B cell (primary cell): ENCODE results near the gene HELB. TPM values are rescaled to one million over a fixed set of nuclear protein-coding genes. Genes with fewer than 3 reads are reported as not detected.

Experiments
- ATAC-seq: fragments of 200-7000 bp; cut with Tn5 transposase; one replicate; pipeline ENCODE4 v1.10.0; 2021; ENCODE audit warnings: low read depth, mild to moderate bottlenecking, moderate number of reproducible peaks, moderate library complexity
- CTCF ChIA-PET: fragments of 350-600 bp; sonication (Branson Sonifier 250); formaldehyde crosslinking; loops from one replicate; lab custom pipeline; 2021; ENCODE audit warnings: antibody characterized with exemption, inconsistent platforms; lab: Charles Lee
- POLR2A ChIA-PET: fragments of 350-600 bp; sonication (Branson Sonifier 250); formaldehyde crosslinking; loops from one replicate; lab custom pipeline; 2021; ENCODE audit warnings: antibody characterized with exemption; lab: Charles Lee
- DNase-seq: peaks from one replicate; pipeline ENCODE4 v3.0.0; 2013
- H2AFZ ChIP-seq: 2 replicates; pipeline ENCODE4 v1.6.1; 2012; ENCODE audit warnings: mild to moderate bottlenecking, low read depth, low read length; ENCODE audit not compliant: insufficient read depth, poor library complexity, severe bottlenecking
- H3K27ac ChIP-seq, 2 donors: 1 replicate in 1 of 2; 2 replicates in 1 of 2; pipeline ENCODE4 v1.5.1; 2012 to 2013; ENCODE audit warnings: low read length in 2 of 2, mild to moderate bottlenecking in 2 of 2, moderate library complexity in 1 of 2
- H3K27me3 ChIP-seq, 4 experiments: fragments of 200-600 bp in 1 of 4; sonication (generic) in 1 of 4; replicated peaks in 1 of 4; 1 replicate in 2 of 4; 2 replicates in 2 of 4; pipeline versions ENCODE4 v1.6.1 to v1.7.0; 2013 to 2016; ENCODE audit warnings: low read length in 3 of 4, mild to moderate bottlenecking in 2 of 4, mixed read lengths in 1 of 4, moderate library complexity in 1 of 4; ENCODE audit not compliant: insufficient read depth in 4 of 4, control insufficient read depth in 3 of 4; ENCODE audit errors: control extremely low read depth in 1 of 4
- H3K36me3 ChIP-seq, 2 experiments: replicated peaks in 1 of 2; 1 replicate in 1 of 2; 2 replicates in 1 of 2; pipeline versions ENCODE4 v1.6.1 to v1.7.1; 2013; ENCODE audit warnings: low read length in 1 of 2; ENCODE audit not compliant: insufficient read depth in 2 of 2, control insufficient read depth in 1 of 2; ENCODE audit errors: control extremely low read depth in 1 of 2, extremely low read depth in 1 of 2
- H3K4me1 ChIP-seq, 2 donors: fragments of 200-600 bp in 1 of 2; sonication (generic) in 1 of 2; 1 replicate in 1 of 2; 2 replicates in 1 of 2; pipeline versions ENCODE4 v1.5.1 to v1.6.1; 2013 to 2017; ENCODE audit warnings: low read length in 2 of 2; ENCODE audit not compliant: control insufficient read depth in 2 of 2, insufficient read depth in 2 of 2
- H3K4me2 ChIP-seq: replicated peaks from 2 replicates; pipeline ENCODE3; 2012; ENCODE audit warnings: mild to moderate bottlenecking, low read depth, low read length; ENCODE audit not compliant: poor library complexity, severe bottlenecking
- H3K4me3 ChIP-seq, 5 experiments: fragments of 200-600 bp in 1 of 5; sonication (generic) in 1 of 5; 1 replicate in 3 of 5; 2 replicates in 2 of 5; pipeline versions ENCODE4 v1.5.1 to v1.7.0; 2011 to 2016; ENCODE audit warnings: low read length in 4 of 5, mild to moderate bottlenecking in 4 of 5, low read depth in 2 of 5, control low read depth in 1 of 5, moderate library complexity in 1 of 5; ENCODE audit not compliant: insufficient read depth in 1 of 5; ENCODE audit errors: control extremely low read depth in 1 of 5, extremely low read depth in 1 of 5
- H3K79me2 ChIP-seq: fragments of 200-600 bp; sonication (generic); one replicate; pipeline ENCODE4 v1.6.0; 2016; ENCODE audit warnings: low read length; ENCODE audit not compliant: control insufficient read depth, insufficient read depth
- H3K9ac ChIP-seq: fragments of 200-600 bp; sonication (generic); 2 replicates; pipeline ENCODE4 v1.6.1; 2017; ENCODE audit warnings: mild to moderate bottlenecking, low read length, moderate library complexity
- H3K9me3 ChIP-seq, 3 donors: one replicate each; pipeline versions ENCODE4 v1.6.1 to v1.7.1; 2013; ENCODE audit warnings: low read length in 2 of 3; ENCODE audit not compliant: control insufficient read depth in 2 of 3, insufficient read depth in 1 of 3; ENCODE audit errors: control extremely low read depth in 1 of 3
- H4K20me1 ChIP-seq: 2 replicates; pipeline ENCODE4 v1.6.0; 2012; ENCODE audit warnings: mild to moderate bottlenecking, low read length; ENCODE audit not compliant: insufficient read depth, control insufficient read depth, poor library complexity, severe bottlenecking
- H3K27ac Mint-ChIP-seq: one replicate; pipeline ENCODE4 v1.8.0; 2021; ENCODE audit warnings: mixed read lengths
- H3K27me3 Mint-ChIP-seq: one replicate; pipeline ENCODE4 v1.8.0; 2021; ENCODE audit warnings: mixed read lengths
- H3K4me1 Mint-ChIP-seq: one replicate; pipeline ENCODE4 v1.8.0; 2021; ENCODE audit warnings: mixed read lengths
- H3K4me3 Mint-ChIP-seq: one replicate; pipeline ENCODE4 v1.8.0; 2021; ENCODE audit warnings: mixed read lengths
- H3K9me3 Mint-ChIP-seq: one replicate; pipeline ENCODE4 v1.8.0; 2022; ENCODE audit warnings: mixed read lengths; ENCODE audit not compliant: insufficient read depth
- CTCF ChIP-seq: fragments of 200-600 bp; IDR thresholded peaks from one replicate; pipeline ENCODE4 v1.8.0; 2022; ENCODE audit warnings: antibody characterized with exemption, mild to moderate bottlenecking
- EZH2 ChIP-seq: IDR thresholded peaks from 2 replicates; pipeline ENCODE4 v1.6.1; 2012; ENCODE audit warnings: borderline replicate concordance, low read depth, mild to moderate bottlenecking, moderate library complexity, low read length; ENCODE audit not compliant: insufficient read depth, poor library complexity, severe bottlenecking
- WGBS: methylation state at CpG from one replicate; pipeline ENCODE4 v1.1.5; 2013; ENCODE audit warnings: missing lambda C conversion rate; ENCODE audit not compliant: insufficient coverage; 5-methylcytosine and 5-hydroxymethylcytosine counted together
- intact Hi-C: fragments of 100-400 bp; cut with micrococcal nuclease; formaldehyde crosslinking; loops from one replicate; pipeline ENCODE4 v1.10.0; 2022
- polyA plus RNA-seq: library from polyadenylated mRNA; depleted of rRNA; stranded (reverse); fragments of >200 nt; gene quantifications from 2 replicates; pipeline ENCODE4 v1.2.3, GENCODE V29; 2012
- total RNA-seq, 2 donors: library from RNA; stranded (reverse); fragments of 120-200 nt in 1 of 2; gene quantifications; 1 replicate in 1 of 2; 2 replicates in 1 of 2; pipeline versions ENCODE4 v1.2.3 to v1.2.4, GENCODE V29; 2013 to 2022

Gene HELB
- total and polyA plus RNA-seq, 2 donors (not counting 1 experiment from before 2014, with no cell fraction given) = 2.4 to 10.0 TPM

GRCh38 chr12:66270613-66271012 is 31.7 kb upstream of the HELB start:
- H4K20me1 ChIP-seq = no peaks in the 10 kb centered on the region
- no peak overlapping the region for H3K27ac ChIP-seq
- Mint-ChIP-seq H3K27me3 (peaks cover 4% of the 10 kb centered on the region), H3K4me1 (no peaks in the 10 kb centered on the region), H3K9me3 (no peaks in the 10 kb centered on the region), H3K4me3 (no peak overlapping the region), H3K27ac (no peak overlapping the region)
- H3K79me2 ChIP-seq = no peaks in the 10 kb centered on the region
- WGBS = no CpG with 5 or more reads among the region's 1 CpG
- H2AFZ ChIP-seq = no peak overlapping the region
- no peaks in the 10 kb centered on the region for H3K9me3 ChIP-seq
- ChIA-PET CTCF (interaction anchor here (0.7 to 7.7 kb wide), 16 partner anchors 8 to 443 kb away, joined by 3 to 106 read pairs (median 4); partner anchors contain the start of gene TMBIM4), POLR2A (no interaction called here)
- H3K27me3 ChIP-seq = no peaks in the 10 kb centered on the region
- H3K4me2 ChIP-seq = no peak overlapping the region
- peaks cover 0 to 6% of the 10 kb centered on the region in 2 donors for H3K4me1 ChIP-seq
- DNase-seq (no peak), ATAC-seq (no peak)
- intact Hi-C loops = loop anchor here (1.0 kb wide), 1 partner anchor 424 kb away; no protein-coding TSS in a partner anchor
- H3K9ac ChIP-seq = no peak overlapping the region
- no peak for TF ChIP-seq CTCF
- TF ChIP-seq EZH2 = no peak
- no peak overlapping the region for H3K4me3 ChIP-seq
- H3K36me3 ChIP-seq = no peaks in the 10 kb centered on the region

GRCh38 chr12:66272650-66273049 is 29.6 kb upstream of the HELB start:
- Histone ChIP-seq H3K79me2 (no peaks in the 10 kb centered on the region), H3K27me3 (no peaks in the 10 kb centered on the region), H4K20me1 (no peaks in the 10 kb centered on the region), H3K9ac (no peak overlapping the region), H3K4me1 (peaks cover 0 to 6% of the 10 kb centered on the region in 2 donors), H3K9me3 (no peaks in the 10 kb centered on the region), H2AFZ (no peak overlapping the region), H3K27ac (no peak overlapping the region), H3K4me2 (no peak overlapping the region), H3K36me3 (no peaks in the 10 kb centered on the region), H3K4me3 (no peak overlapping the region)
- Mint-ChIP-seq H3K27me3 (peaks cover under 1% of the 10 kb centered on the region), H3K27ac (no peak overlapping the region), H3K4me3 (no peak overlapping the region), H3K9me3 (no peaks in the 10 kb centered on the region), H3K4me1 (no peaks in the 10 kb centered on the region)
- intact Hi-C loops = no loop called here
- DNase-seq = no peak
- ChIA-PET POLR2A (no interaction called here), CTCF (interaction anchor here (1.2 to 7.7 kb wide), 2 partner anchors 21 to 421 kb away, joined by 5 to 106 read pairs; no protein-coding TSS in a partner anchor)
- no peak for ATAC-seq
- no peak for TF ChIP-seq EZH2
- TF ChIP-seq CTCF = no peak
- WGBS = 0% methylated on average over 1 of the region's 3 CpGs
